ENCODE data around the gene CUBN.

DNA sequence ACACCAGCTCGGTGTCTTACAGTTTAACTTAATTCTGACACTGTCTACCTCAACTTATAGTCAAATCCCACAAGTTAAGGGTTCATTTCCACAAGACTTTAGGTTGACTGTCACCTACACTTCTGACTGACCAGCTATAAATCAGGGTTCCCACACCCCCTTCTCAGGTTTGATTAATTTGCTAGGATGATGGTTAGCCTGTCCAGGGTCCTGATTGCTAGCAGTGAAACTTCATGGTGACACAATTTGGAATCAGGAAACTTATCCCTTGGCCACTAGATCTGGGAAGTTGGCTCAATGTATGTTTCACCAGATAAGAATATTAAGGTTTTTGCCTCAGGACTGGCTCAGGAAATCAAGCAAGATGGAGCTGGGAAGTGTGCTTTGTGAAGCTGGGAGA lies 309.6 kb downstream of the CUBN start:
- TF ChIP-seq, protein P1, sequence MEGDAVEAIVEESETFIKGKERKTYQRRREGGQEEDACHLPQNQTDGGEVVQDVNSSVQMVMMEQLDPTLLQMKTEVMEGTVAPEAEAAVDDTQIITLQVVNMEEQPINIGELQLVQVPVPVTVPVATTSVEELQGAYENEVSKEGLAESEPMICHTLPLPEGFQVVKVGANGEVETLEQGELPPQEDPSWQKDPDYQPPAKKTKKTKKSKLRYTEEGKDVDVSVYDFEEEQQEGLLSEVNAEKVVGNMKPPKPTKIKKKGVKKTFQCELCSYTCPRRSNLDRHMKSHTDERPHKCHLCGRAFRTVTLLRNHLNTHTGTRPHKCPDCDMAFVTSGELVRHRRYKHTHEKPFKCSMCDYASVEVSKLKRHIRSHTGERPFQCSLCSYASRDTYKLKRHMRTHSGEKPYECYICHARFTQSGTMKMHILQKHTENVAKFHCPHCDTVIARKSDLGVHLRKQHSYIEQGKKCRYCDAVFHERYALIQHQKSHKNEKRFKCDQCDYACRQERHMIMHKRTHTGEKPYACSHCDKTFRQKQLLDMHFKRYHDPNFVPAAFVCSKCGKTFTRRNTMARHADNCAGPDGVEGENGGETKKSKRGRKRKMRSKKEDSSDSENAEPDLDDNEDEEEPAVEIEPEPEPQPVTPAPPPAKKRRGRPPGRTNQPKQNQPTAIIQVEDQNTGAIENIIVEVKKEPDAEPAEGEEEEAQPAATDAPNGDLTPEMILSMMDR (IDR thresholded peaks at IDR 0.05 in 2 of 3, conservative IDR thresholded peaks at IDR 0.05 in 1 of 3; ENCODE audit: control insufficient read depth in 2 of 3, extremely low read depth in 1 of 3, insufficient read depth in 1 of 3, low read depth in 3 of 3, low read length in 3 of 3): no peak
- TF ChIP-seq TAF1 (IDR thresholded peaks at IDR 0.05; ENCODE audit: borderline replicate concordance, low read depth, low read length): no peak
- no peak for TF ChIP-seq RAD21 (IDR thresholded peaks at IDR 0.05; ENCODE audit: insufficient read depth, low read depth, low read length)

Measured in GM12878 (cell line).